Mononuclear cell (primary cell): Measurements from ENCODE around the gene TUBAL3. TPM values are rescaled to one million over a fixed set of nuclear protein-coding genes. Genes with fewer than 3 reads are reported as not detected.

ENCODE experiments used
- H3K27me3 ChIP-seq: 2 replicates; pipeline ENCODE4 v1.6.0; 2011; ENCODE audit warnings: low read length, control low read depth; ENCODE audit not compliant: insufficient read depth
- H3K4me1 ChIP-seq: 2 replicates; pipeline ENCODE4 v1.5.1; 2011; ENCODE audit warnings: mild to moderate bottlenecking, low read length, control low read depth; ENCODE audit not compliant: insufficient read depth
- H3K4me3 ChIP-seq: 2 replicates; pipeline ENCODE4 v1.5.1; 2011; ENCODE audit warnings: mild to moderate bottlenecking, low read length, moderate library complexity
- H3K9me3 ChIP-seq: 2 replicates; pipeline ENCODE4 v1.5.1; 2011; ENCODE audit warnings: low read depth, mild to moderate bottlenecking, control low read depth, low read length
- total RNA-seq: library from RNA; depleted of rRNA; stranded (reverse); fragments of >200 nt; gene quantifications from one replicate; pipeline ENCODE4 v1.2.3, GENCODE V29; 2012

The TUBAL3 gene
- total RNA-seq, result not detected

DNA sequence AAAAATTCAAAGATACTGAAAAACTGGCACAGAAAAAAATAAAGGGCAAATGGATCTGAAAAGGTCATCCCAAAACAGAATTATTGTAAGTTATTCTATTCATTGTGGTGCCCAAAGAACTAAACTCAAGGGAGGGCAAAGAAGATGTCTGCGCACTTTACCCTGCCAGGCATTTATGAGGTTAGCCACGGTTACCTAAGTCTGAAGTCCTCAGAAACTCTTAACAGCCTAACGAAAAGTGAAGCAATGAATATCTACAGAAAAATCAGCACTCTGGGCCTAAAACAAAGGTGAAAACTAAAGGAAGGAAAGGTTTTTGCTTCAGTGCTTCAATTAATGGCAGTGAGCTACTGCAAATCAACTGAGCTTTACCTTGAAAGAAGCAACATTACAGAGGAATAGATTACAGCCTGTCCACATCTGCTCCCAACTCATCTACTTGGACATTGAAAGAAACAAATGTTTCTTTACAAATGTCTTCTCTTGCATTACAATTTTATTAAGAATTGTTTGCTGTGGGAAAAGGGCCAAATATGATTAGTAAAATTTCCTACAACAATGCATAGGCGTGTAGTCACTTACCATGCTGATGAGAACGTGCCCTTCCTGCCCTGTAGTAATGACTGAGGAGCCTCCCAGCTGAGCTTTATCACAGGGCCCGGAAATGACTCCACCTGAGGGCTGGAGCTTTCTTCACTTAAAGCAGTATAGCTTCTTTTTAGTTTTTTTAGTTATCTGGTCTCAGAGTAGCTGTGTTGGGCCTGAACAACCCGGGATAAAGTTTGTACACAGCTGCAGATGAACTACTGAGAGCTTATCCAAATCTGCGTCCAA is at the start of gene TUBAL3:
TUBAL3 (minus strand) TSS at position 621 of the 834 bp plus-strand sequence; CDS start at position 585, 36 bp downstream.
- no peak within 1 kb of the TSS for H3K4me3 ChIP-seq
- peaks cover under 1% of the 10 kb centered on the region for H3K27me3 ChIP-seq
- H3K4me1 ChIP-seq, result no peaks in the 10 kb centered on the region
- no peaks in the 10 kb centered on the region for H3K9me3 ChIP-seq

DNA sequence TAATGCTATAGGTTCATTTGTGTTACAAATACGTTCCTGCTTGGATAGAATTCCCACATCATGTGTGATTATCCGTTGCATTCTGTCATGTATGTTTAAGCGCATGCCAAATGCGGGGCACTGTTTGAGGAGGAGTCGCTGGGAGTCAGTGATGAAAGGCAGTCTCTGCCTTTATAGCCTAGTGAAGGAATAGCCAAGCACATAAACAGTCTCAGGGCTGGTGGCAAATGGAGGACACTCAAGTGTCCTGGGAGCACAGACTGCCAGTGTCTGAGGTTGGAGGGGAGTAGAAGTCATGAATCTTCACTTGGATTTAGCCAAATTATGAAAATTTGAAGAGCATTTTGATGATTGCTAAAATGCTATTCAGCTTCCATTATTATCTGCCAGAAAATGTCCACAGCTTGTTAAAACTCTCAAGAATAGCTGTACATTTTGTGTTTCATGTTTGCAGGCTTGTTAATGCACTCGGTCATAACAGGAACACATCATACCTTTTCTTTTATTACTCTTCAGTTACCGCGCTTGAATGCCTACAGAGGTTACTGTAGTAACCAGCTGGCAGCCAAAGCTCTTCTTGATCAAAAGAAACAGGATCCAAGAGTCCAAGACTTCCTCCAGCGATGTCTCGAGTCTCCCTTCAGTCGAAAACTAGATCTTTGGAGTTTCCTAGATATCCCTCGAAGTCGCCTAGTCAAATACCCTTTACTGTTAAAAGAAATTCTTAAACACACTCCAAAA is 49.3 kb upstream of the TUBAL3 start:
- Histone ChIP-seq H3K4me3 (no peak overlapping the region), H3K9me3 (no peaks in the 10 kb centered on the region), H3K27me3 (no peaks in the 10 kb centered on the region), H3K4me1 (peaks cover 3% of the 10 kb centered on the region)

DNA sequence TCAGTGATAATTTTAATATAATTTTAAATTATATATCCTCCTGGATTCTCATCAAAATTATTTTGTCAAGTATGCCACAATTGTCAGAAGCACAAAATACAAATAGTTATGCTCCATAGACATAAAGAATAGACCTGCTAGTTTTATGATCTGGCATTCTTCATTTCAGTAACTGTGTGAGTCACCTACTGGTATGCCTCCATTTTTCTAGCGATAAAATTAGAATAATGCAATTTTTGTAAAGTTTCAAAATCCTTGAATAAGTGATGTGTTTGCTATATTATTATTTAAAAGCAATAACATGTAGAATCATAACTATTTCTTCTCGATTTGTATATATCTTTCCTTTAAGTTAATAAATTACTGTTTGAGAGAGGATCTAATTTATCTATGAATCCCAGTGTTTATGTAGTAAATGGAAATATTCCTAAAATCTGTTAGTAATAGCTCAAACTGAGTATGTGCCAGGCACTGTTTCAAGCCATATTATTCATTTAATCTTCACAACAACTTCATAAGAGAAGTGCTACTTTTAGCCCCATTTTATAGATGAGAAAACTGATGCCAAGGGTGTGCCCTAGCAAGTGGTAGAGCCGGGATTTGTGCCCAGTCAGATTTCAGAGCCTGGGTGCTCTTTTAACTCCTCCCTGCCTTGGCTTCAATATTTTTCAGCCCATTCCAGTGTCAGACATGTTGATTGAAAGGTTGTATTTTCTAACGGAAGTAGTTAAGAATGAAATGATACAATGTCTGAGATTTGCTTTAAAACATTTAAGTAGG is 46.2 kb upstream of the TUBAL3 start:
- Histone ChIP-seq H3K27me3 (no peaks in the 10 kb centered on the region), H3K9me3 (no peaks in the 10 kb centered on the region), H3K4me1 (peaks cover 9% of the 10 kb centered on the region), H3K4me3 (no peak overlapping the region)

DNA sequence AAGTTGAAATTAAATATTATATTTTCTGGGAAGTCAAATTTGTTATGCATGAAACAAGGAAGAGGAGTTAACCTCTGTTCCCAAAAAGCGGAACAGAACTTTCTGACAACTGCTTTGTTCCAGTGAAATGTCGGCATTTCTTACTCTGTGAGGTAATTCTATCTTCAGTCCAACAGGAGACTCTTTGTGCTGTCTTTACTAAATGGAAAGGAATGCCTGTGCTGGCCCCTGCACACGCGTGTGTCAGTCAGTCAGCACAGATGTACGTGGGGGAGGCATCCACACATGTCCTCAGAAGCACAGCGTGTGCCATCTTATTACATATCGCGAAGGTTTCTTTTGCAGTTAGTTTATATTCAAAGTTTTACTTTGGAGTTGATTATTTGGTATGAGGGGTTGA is 45.2 kb upstream of the TUBAL3 start:
- Histone ChIP-seq H3K9me3 (no peaks in the 10 kb centered on the region), H3K27me3 (no peaks in the 10 kb centered on the region), H3K4me3 (peak overlapping the region; percentile 20), H3K4me1 (peaks cover 9% of the 10 kb centered on the region)

DNA sequence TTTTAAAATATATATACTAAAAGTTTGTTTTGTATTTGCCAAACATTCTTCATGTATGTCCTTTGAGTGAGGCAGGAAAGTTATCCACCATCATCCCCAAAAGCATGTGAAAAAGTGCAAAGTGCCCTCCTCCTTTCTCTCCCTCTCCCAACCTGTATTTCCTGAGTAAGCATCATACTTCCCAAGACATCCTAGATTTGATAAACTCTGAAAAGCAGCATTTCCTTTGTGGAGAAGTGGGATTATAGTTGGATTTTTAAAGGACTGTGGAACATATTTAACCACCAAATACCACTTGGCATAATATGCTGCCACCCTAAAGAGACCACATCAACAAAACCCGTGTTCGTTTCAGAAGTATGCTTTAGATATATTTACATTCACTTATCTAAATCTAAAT is 44.6 kb upstream of the TUBAL3 start:
- peaks cover 9% of the 10 kb centered on the region for H3K4me1 ChIP-seq
- no peaks in the 10 kb centered on the region for H3K27me3 ChIP-seq
- H3K9me3 ChIP-seq, result no peaks in the 10 kb centered on the region
- H3K4me3 ChIP-seq, result no peak overlapping the region

DNA sequence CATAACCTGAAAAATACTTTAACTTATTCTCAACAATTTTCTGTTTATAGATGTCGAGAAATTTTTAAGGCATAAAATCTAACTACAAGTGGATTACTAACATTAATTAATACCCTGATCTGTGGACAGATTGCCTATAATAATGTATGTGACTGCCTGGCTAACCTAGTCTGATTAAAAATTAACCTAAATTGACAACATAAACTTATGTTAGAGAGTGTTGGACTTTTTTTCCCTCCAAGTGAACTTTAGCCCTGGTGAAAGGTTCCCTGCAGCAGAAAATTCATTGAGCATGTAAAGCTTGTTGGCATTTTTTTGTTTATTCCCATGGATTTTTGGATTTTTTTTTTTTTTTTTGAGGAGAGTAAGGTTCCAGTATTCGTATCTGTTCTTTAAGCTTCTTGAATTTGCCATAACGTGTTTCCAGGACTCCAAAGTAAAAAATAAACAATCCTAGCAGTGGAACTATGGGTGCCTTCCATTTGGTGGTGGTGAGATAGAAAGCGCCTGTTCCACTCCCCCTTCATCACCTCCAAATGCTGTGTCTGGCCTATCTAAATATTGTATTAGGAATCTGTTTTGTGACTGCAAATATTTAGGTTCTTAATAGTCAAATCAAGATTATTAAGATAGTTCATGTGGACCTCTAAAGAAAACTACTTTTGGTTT is 43.8 kb upstream of the TUBAL3 start:
- Histone ChIP-seq H3K27me3 (no peaks in the 10 kb centered on the region), H3K4me1 (peaks cover 9% of the 10 kb centered on the region), H3K9me3 (no peaks in the 10 kb centered on the region), H3K4me3 (no peak overlapping the region)

DNA sequence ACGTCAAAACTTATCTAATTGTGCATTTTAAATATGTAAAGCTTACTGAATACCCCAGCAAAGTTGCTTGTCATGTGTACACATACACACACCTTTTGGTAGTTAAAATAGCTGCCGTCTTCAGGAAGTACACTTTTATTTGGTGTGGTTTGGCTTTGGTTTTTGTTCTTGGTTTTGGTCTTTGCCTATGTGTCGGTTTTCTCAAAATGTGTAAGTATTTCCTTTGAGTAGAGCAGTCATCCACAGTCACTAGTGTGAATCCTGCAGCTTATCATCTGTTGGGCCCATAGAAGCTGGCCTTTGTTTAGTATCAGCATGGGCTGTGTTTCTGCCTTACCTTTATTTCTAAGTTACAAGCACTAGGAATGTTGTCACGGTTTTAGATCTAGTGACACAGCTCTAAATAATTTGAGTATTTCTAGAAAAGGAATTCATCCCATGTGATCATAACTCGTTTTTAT is 43.0 kb upstream of the TUBAL3 start:
- Histone ChIP-seq H3K4me1 (peaks cover 9% of the 10 kb centered on the region), H3K9me3 (no peaks in the 10 kb centered on the region), H3K4me3 (no peak overlapping the region), H3K27me3 (no peaks in the 10 kb centered on the region)

DNA sequence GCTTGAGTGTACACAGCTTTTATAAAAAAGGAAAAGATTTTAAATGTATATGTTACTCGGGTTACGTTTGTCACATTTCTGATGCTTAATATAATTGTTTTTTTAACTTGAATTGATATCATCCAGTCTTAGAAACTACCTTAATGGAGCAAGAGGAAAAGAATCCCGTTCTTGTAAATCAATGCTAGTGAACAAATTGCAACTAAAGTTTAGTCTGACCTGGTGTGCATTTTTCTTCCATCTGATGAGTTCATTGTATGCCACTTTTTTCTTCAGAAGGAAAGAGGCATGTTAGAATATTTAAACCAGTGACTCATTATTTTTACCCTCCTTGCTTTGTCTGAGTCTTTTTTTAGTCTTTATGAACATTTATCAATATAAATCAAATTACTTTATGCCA is 42.4 kb upstream of the TUBAL3 start:
- no peaks in the 10 kb centered on the region for H3K27me3 ChIP-seq
- H3K9me3 ChIP-seq, result no peaks in the 10 kb centered on the region
- peaks cover 9% of the 10 kb centered on the region for H3K4me1 ChIP-seq
- H3K4me3 ChIP-seq, result peak overlapping the region; percentile 42

DNA sequence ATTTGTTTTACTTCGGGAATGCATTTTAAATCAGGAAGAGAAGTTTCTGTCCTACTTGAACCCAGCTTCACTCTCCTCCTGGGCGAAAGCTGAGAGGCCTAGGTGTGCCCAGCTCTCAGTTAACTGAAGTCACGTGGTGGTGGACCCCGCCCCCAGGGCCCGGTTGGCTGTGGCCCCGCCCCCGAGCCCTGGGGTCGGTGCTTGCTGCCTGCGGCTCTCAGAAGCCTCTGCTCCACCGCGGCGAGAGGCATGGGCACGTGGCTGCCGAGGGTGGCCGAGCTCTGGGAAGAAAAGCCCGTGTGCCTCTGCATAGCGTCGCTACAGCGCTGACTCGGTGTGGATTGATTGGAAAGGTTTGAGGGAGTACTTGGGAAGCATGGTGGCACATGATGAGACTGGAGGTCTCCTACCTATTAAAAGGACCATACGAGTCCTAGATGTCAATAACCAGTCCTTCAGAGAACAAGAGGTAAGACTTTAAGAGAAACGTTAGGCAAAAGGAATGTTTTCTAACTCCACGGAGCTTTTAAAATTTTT is 41.8 kb upstream of the TUBAL3 start:
- Histone ChIP-seq H3K4me1 (peaks cover 9% of the 10 kb centered on the region), H3K9me3 (no peaks in the 10 kb centered on the region), H3K4me3 (peak overlapping the region; percentile 42), H3K27me3 (no peaks in the 10 kb centered on the region)

DNA sequence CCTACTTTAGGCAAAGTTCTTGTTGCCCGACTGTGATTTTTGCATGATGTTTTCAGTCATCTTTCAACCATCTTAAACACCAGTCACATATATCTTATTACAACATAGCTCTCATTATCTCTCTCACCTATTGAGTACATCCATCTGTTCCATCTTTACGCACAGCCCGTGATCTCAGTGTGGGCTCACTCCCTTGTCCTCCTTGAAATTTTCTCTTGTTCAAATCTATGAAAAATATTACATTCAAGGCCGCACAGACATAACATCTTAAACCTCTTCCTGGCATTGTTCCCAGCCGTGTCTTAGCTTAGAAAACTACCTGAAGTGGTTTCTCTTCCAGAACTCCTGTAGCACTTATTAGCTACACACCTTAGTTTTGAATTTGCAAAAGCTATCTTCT is 40.4 kb upstream of the TUBAL3 start:
- Histone ChIP-seq H3K9me3 (no peaks in the 10 kb centered on the region), H3K27me3 (no peaks in the 10 kb centered on the region), H3K4me1 (peaks cover 9% of the 10 kb centered on the region), H3K4me3 (no peak overlapping the region)

DNA sequence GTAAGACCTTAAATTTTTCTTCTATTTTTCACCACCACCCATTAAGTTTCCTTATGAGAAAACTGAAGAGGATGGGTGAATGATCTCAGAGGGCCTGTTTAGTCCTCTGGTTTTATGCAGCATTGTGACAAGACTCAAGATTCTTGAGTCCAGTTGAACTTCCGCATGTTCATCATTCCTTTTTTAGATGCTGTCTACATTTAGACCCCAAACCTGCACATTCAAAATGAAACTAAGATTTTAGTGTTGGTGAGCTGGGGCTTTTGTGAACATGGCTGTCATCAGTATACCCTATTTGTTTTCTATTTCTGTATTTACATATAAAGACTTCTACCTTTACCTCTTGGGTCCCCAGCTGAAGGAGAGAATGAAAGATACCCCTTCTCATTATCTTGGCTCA is 38.8 kb upstream of the TUBAL3 start:
- H3K27me3 ChIP-seq, result no peaks in the 10 kb centered on the region
- H3K4me3 ChIP-seq, result no peak overlapping the region
- peaks cover 7% of the 10 kb centered on the region for H3K4me1 ChIP-seq
- no peaks in the 10 kb centered on the region for H3K9me3 ChIP-seq

DNA sequence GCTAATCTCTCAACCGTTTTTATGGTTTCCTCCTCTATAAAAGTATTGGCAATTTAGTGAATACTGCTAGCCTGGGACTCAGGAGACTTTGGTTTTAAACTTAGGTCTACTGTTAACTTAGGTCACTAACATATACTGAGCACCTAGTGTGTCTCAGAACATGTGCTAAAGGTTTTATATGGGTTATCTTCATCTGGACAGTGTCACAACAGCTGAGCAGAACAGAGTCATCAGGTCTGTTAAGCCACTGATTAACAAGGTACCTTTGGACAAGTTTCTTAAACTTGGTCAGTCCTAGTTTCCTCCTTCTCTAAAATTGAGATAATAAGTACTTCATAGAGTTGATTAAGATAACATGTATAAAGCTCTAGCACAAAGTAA is 38.4 kb upstream of the TUBAL3 start:
- Histone ChIP-seq H3K9me3 (no peaks in the 10 kb centered on the region), H3K4me1 (peaks cover 7% of the 10 kb centered on the region), H3K4me3 (no peak overlapping the region), H3K27me3 (no peaks in the 10 kb centered on the region)

DNA sequence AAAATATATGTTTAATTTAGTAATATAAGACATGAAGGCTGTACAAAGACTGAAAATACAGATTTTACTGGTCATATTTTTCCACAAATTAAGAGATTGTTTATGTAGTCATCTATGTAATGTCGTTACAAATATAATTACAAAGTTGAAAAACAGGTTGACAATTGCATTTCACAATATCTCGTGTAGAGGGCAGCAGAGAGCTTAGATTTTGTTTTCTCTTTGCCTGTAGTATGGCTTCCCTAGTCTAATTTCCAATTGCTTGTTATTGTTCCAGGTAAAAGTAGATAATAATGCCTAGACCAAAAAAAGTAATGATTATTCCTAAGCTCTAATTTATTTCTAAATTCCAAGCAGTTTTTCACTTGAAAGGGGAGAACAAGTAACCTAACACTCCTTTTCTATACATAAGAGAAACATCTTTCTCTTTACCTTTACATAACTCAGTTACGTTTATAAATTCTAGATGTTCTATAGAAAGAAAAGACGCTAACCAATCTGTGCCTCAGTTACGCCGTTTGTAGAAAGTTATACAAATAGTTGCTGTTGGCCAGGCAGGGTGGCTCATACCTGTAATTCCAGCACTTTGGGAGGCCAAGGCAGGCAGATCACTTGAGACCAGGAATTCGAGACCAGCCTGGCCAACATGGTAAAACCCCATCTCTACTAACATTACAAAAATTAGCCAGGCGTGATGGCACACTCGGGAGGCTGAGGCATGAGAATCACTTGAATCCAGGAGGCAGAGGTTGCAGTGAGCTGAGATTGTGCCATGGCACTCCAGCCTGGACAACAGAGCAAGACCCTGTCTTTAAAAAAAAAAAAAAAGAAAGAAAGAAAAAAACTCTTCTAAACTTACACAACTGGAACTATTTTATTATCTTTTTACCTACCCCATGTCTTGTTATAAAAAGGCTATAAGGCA is 37.7 kb upstream of the TUBAL3 start:
- no peaks in the 10 kb centered on the region for H3K9me3 ChIP-seq
- H3K27me3 ChIP-seq, result no peaks in the 10 kb centered on the region
- H3K4me1 ChIP-seq, result peaks cover 7% of the 10 kb centered on the region
- H3K4me3 ChIP-seq, result no peak overlapping the region
